ENCODE data around the gene PTPRE. TPM values are rescaled to one million over a fixed set of nuclear protein-coding genes. Genes with fewer than 3 reads are reported as not detected.
"Not testable (repeated sequence)": the region's sequence is repeated elsewhere in the genome, so short reads cannot be mapped to it uniquely, and the experiment has no call there.

PTPRE gene
- total RNA-seq, 1 experiment from 2014 or later, result 0.50 TPM

GRCh38 chr10:128092454-128092853 lies 185.6 kb downstream of the PTPRE start:
- Histone ChIP-seq H3K36me3 (ENCODE audit: control insufficient read depth, insufficient read depth, low read length) (no peaks in the 10 kb centered on the region), H3K4me1 (peaks cover 12% of the 10 kb centered on the region), H3K27me3 (replicated peaks; ENCODE audit: control insufficient read depth, insufficient read depth, low read length) (no peaks in the 10 kb centered on the region), H3K9me3 (no peaks in the 10 kb centered on the region), H3K4me3 (ENCODE audit: low read depth, low read length) (no peak overlapping the region)
- peaks cover 37% of the 10 kb centered on the region for H3K36me3 Mint-ChIP-seq (ENCODE audit: insufficient read depth, unreplicated experiment)
- no TSS peak for BruUV-seq (replicated peaks)
- intact Hi-C loops (cut with micrococcal nuclease; ENCODE audit: unreplicated experiment), result no loop called here
- CTCF ChIA-PET, result no interaction called here
- H3K9me3 Mint-ChIP-seq (ENCODE audit: unreplicated experiment), result no peaks in the 10 kb centered on the region
- POLR2A ChIA-PET, result no interaction called here
- no peak overlapping the region for H3K27ac Mint-ChIP-seq (ENCODE audit: unreplicated experiment)
- H3K27me3 Mint-ChIP-seq (ENCODE audit: insufficient read depth, unreplicated experiment), result no peaks in the 10 kb centered on the region
- H3K4me1 Mint-ChIP-seq (ENCODE audit: low read depth, unreplicated experiment), result peaks cover 21% of the 10 kb centered on the region
- TF ChIP-seq CTCF (IDR thresholded peaks at IDR 0.05; ENCODE audit: insufficient read depth in 1 of 2, low read depth in 1 of 2, low read length in 1 of 2, severe bottlenecking in 1 of 2, unreplicated experiment in 1 of 2), result no peak
- DNase-seq, result no peak
- H3K4me3 Mint-ChIP-seq (ENCODE audit: unreplicated experiment), result no peak overlapping the region

- intact Hi-C loops (cut with micrococcal nuclease; ENCODE audit: unreplicated experiment); DNase-seq; BruUV-seq (replicated peaks); H3K9me3 Mint-ChIP-seq (ENCODE audit: unreplicated experiment); H3K9me3 ChIP-seq; H3K4me3 ChIP-seq (ENCODE audit: low read depth, low read length); H3K27me3 Mint-ChIP-seq (ENCODE audit: insufficient read depth, unreplicated experiment); H3K36me3 ChIP-seq (ENCODE audit: control insufficient read depth, insufficient read depth, low read length); H3K4me3 Mint-ChIP-seq (ENCODE audit: unreplicated experiment); POLR2A ChIA-PET; H3K27me3 ChIP-seq (replicated peaks; ENCODE audit: control insufficient read depth, insufficient read depth, low read length); H3K27ac Mint-ChIP-seq (ENCODE audit: unreplicated experiment): not testable (repeated sequence)
- Mint-ChIP-seq H3K36me3 (ENCODE audit: insufficient read depth, unreplicated experiment) (peaks cover 58% of the 10 kb centered on the region), H3K4me1 (ENCODE audit: low read depth, unreplicated experiment) (peaks cover 28% of the 10 kb centered on the region)
- CTCF ChIA-PET, result interaction anchor here (0.6 kb wide), 1 partner anchor 16 kb away, joined by 6 read pairs; no protein-coding TSS in a partner anchor
- H3K4me1 ChIP-seq, result peaks cover 12% of the 10 kb centered on the region
Measured at GRCh38 chr10:128094596-128094995, 187.7 kb downstream of the PTPRE start.

DNA sequence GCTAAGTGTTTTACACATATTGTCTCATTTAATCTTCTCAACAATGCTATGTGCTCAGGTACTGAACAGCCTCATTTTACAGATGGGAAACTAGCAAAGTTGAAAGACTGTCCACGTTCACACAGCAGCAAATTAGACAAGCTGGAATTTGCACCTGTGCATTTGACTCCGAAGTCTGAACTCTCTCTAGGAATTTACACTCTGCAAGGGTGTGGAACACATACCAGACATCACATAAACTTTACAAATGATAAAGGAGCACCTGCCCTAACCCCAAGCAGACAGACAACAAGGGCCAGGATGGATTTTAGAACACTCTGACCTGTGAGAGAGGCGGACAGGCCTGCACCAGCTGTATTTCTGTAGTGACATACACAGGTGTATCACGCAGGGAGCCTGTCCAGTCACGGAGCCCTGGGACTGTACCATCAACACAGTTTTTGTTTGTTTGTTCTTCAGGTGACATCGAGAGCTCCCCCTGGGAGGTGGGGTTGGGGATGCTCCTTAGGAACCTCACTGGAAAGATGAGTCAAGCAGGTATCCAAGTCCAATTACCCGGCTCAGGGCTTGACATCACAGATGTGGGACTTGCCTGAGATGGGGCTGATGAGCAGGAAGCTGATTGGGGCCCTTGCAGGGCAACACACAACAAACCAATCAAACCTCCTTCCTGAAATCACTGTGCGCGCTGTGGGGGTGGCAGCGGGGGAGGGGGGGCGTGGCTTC lies 188.3 kb downstream of the PTPRE start:
- ChIA-PET CTCF (interaction anchor here (0.5 to 0.7 kb wide), 3 partner anchors 14 to 83 kb away, joined by 3 to 4 read pairs (median 3); no protein-coding TSS in a partner anchor), POLR2A (no interaction called here)
- Mint-ChIP-seq H3K27ac (ENCODE audit: unreplicated experiment) (no peak overlapping the region), H3K4me1 (ENCODE audit: low read depth, unreplicated experiment) (peaks cover 28% of the 10 kb centered on the region), H3K4me3 (ENCODE audit: unreplicated experiment) (no peak overlapping the region), H3K27me3 (ENCODE audit: insufficient read depth, unreplicated experiment) (no peaks in the 10 kb centered on the region), H3K9me3 (ENCODE audit: unreplicated experiment) (no peaks in the 10 kb centered on the region), H3K36me3 (ENCODE audit: insufficient read depth, unreplicated experiment) (peaks cover 64% of the 10 kb centered on the region)
- H3K4me3 ChIP-seq (ENCODE audit: low read depth, low read length), result no peak overlapping the region
- DNase-seq, result peak; percentile 62 to 66
- peaks cover 5% of the 10 kb centered on the region; the same call in 1 of the 2 replicates for H3K36me3 ChIP-seq (ENCODE audit: control insufficient read depth, insufficient read depth, low read length)
- TF ChIP-seq CTCF (IDR thresholded peaks at IDR 0.05; ENCODE audit: insufficient read depth in 1 of 2, low read depth in 1 of 2, low read length in 1 of 2, severe bottlenecking in 1 of 2, unreplicated experiment in 1 of 2), result peak in 1 of 2 experiments; percentile 11
- H3K27me3 ChIP-seq (replicated peaks; ENCODE audit: control insufficient read depth, insufficient read depth, low read length), result no peaks in the 10 kb centered on the region
- H3K9me3 ChIP-seq, result no peaks in the 10 kb centered on the region
- intact Hi-C loops (cut with micrococcal nuclease; ENCODE audit: unreplicated experiment), result loop anchor here (1.0 kb wide), 1 partner anchor 17 kb away; no protein-coding TSS in a partner anchor
- BruUV-seq (replicated peaks), result no TSS peak
- H3K4me1 ChIP-seq, result peaks cover 12% of the 10 kb centered on the region
